ENCODE data around the gene CCNJL.

GRCh38 chr5:160242145-160242544 lies 70.2 kb downstream of the CCNJL start:
- TF ChIP-seq, protein P1, sequence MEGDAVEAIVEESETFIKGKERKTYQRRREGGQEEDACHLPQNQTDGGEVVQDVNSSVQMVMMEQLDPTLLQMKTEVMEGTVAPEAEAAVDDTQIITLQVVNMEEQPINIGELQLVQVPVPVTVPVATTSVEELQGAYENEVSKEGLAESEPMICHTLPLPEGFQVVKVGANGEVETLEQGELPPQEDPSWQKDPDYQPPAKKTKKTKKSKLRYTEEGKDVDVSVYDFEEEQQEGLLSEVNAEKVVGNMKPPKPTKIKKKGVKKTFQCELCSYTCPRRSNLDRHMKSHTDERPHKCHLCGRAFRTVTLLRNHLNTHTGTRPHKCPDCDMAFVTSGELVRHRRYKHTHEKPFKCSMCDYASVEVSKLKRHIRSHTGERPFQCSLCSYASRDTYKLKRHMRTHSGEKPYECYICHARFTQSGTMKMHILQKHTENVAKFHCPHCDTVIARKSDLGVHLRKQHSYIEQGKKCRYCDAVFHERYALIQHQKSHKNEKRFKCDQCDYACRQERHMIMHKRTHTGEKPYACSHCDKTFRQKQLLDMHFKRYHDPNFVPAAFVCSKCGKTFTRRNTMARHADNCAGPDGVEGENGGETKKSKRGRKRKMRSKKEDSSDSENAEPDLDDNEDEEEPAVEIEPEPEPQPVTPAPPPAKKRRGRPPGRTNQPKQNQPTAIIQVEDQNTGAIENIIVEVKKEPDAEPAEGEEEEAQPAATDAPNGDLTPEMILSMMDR (IDR thresholded peaks at IDR 0.05; ENCODE audit: poor library complexity), result no peak
- TF ChIP-seq EZH2phosphoT487 (IDR thresholded peaks at IDR 0.05; ENCODE audit: low read depth, severe bottlenecking, unreplicated experiment), result no peak

Data from hepatocyte (in vitro differentiated cells).